Dendritic cell treated with granulocyte-macrophage colony-stimulating factor and Interleukin-4, amounts not matched to agents 40 ng/mL and 50 ng/mL, for 4 days (primary cell): ENCODE measurements around the gene ZNF674.
A peak's percentile ranks its signal among the peaks of the same experiment; 100 is the strongest.

Experiments
- H3K27ac Mint-ChIP-seq: one replicate; pipeline ENCODE4 v1.8.0; 2022; ENCODE audit warnings: mild to moderate bottlenecking, mixed read lengths
- H3K27me3 Mint-ChIP-seq: one replicate; pipeline ENCODE4 v1.8.0; 2022; ENCODE audit warnings: mild to moderate bottlenecking, mixed read lengths
- H3K36me3 Mint-ChIP-seq: one replicate; pipeline ENCODE4 v1.8.0; 2022; ENCODE audit warnings: low read depth, mixed read lengths
- H3K4me1 Mint-ChIP-seq: one replicate; pipeline ENCODE4 v1.8.0; 2022; ENCODE audit warnings: low read depth, mixed read lengths
- H3K4me3 Mint-ChIP-seq: one replicate; pipeline ENCODE4 v1.8.0; 2022; ENCODE audit warnings: mild to moderate bottlenecking, moderate library complexity, mixed read lengths
- H3K9me3 Mint-ChIP-seq: one replicate; pipeline ENCODE4 v1.8.0; 2022; ENCODE audit warnings: mixed read lengths
- intact Hi-C: fragments of 100-400 bp; cut with micrococcal nuclease; formaldehyde crosslinking; loops from one replicate; pipeline ENCODE4 v1.15.0; 2022

ZNF674 gene

DNA sequence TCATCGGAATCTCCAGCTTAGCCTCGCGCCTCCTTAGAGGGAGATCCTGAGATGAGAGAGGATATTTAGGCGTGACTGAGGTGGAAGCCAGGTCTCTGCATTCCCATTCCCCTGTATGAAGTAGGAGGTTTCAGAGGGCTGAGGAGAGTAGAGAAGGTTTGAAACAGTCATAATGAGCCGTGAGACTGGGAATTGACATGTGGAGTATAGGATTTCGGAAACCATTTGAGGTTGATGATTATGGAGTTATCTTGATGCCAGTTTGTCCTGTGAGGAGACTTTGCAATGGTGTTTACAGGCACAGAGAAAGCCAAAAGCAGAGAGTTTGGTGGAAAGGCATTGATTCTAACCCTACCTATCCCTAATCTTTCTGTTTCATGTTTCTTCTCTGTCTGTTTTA lies 30.4 kb upstream of the ZNF674 start:
- peaks cover 4% of the 10 kb centered on the region for H3K27me3 Mint-ChIP-seq
- H3K27ac Mint-ChIP-seq, result peak overlapping the region; percentile 48

DNA sequence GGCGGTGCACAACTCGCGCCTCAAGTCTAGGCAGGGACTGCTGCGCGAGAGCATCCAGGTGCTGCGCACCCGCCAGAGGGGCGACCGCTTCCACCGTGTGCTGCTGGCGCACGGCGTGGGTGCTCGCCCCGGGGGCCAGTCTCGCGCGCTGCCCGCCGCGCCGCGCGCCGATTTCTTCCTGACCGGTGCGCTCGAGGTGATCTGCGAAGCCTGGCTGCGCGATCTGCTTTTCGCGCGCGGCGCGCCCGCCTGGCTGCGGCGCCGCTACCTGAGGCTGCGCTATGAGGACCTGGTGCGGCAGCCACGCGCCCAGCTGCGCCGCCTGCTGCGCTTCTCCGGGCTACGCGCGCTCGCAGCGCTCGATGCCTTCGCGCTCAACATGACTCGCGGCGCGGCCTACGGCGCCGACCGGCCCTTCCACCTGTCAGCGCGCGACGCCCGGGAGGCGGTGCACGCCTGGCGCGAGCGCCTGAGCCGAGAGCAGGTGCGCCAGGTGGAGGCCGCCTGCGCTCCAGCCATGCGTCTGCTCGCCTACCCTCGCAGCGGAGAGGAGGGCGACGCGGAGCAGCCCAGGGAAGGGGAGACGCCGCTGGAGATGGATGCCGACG lies 29.7 kb upstream of the ZNF674 start:
- intact Hi-C loops, result loop anchor here (5.0 kb wide), 2 partner anchors 67 to 217 kb away; no protein-coding TSS in a partner anchor
- no peaks in the 10 kb centered on the region for H3K9me3 Mint-ChIP-seq
- peaks cover 10% of the 10 kb centered on the region for H3K36me3 Mint-ChIP-seq
- H3K4me1 Mint-ChIP-seq, result peaks cover 54% of the 10 kb centered on the region
- peak overlapping the region; percentile 84 for H3K4me3 Mint-ChIP-seq
- H3K27ac Mint-ChIP-seq, result peak overlapping the region; percentile 48
- H3K27me3 Mint-ChIP-seq, result peaks cover 4% of the 10 kb centered on the region

More for the DNA sequence above, 30.4 kb upstream of the ZNF674 start:
- H3K4me1 Mint-ChIP-seq, result peaks cover 54% of the 10 kb centered on the region
- peak overlapping the region; percentile 84 for H3K4me3 Mint-ChIP-seq
- H3K36me3 Mint-ChIP-seq, result peaks cover 10% of the 10 kb centered on the region
- intact Hi-C loops, result loop anchor here (5.0 kb wide), 2 partner anchors 67 to 217 kb away; no protein-coding TSS in a partner anchor
- no peaks in the 10 kb centered on the region for H3K9me3 Mint-ChIP-seq

GRCh38 chrX:46573892-46574773 lies 28.9 kb upstream of the ZNF674 start:
- Mint-ChIP-seq H3K4me3 (peak overlapping the region; percentile 84), H3K27me3 (peaks cover 4% of the 10 kb centered on the region), H3K27ac (peak overlapping the region; percentile 75), H3K4me1 (peaks cover 50% of the 10 kb centered on the region), H3K36me3 (peaks cover 10% of the 10 kb centered on the region), H3K9me3 (no peaks in the 10 kb centered on the region)
- intact Hi-C loops, result no loop called here

DNA sequence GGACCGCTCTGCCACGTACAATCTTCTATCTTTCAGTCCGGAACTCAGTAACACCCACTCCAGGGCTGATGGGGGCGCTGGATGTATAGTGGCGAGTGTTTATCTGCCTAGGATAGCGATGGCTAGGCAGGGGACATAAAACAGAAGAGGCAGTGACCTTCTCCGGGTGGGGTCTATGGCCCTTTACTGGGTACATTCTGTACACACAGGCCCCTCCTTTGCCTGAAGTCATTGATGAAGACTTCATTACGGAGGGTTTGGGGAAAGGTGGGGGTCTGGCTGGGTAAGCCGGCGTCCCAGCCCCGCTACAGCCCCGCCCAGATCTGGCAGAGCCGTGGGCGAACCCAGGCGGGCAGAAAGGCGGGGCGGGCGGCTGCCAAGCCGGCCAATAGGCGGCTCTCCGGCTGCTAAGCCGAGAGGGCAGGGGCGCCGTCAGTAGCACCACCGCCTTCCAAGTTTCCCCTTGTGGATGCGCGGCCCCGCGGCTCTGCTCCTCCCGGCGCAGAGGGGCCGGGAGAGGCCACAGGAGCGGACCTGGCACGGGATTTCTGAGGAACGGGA lies 28.2 kb upstream of the ZNF674 start, which contains the start of gene CHST7:
Gene CHST7 (plus strand): TSS at position 435 of the 561 bp plus-strand sequence. CDS start 167 bp downstream, outside the sequence.
- Mint-ChIP-seq H3K36me3 (peaks cover 8% of the 10 kb centered on the region), H3K27ac (peak within 1 kb of the TSS; percentile 75), H3K9me3 (no peaks in the 10 kb centered on the region), H3K27me3 (peaks cover 4% of the 10 kb centered on the region), H3K4me3 (peak within 1 kb of the TSS; percentile 84), H3K4me1 (peaks cover 46% of the 10 kb centered on the region)
- intact Hi-C loops, result no loop called here

GRCh38 chrX:46572340-46572936 lies 27.2 kb upstream of the ZNF674 start:
- no peaks in the 10 kb centered on the region for H3K9me3 Mint-ChIP-seq
- peaks cover 4% of the 10 kb centered on the region for H3K27me3 Mint-ChIP-seq
- intact Hi-C loops, result no loop called here
- H3K27ac Mint-ChIP-seq, result peak overlapping the region; percentile 35
- H3K4me3 Mint-ChIP-seq, result no peak overlapping the region
- H3K36me3 Mint-ChIP-seq, result no peaks in the 10 kb centered on the region
- peaks cover 36% of the 10 kb centered on the region for H3K4me1 Mint-ChIP-seq

- Mint-ChIP-seq H3K4me1 (peaks cover 30% of the 10 kb centered on the region), H3K4me3 (no peak overlapping the region), H3K9me3 (no peaks in the 10 kb centered on the region), H3K27ac (peak overlapping the region; percentile 35), H3K36me3 (no peaks in the 10 kb centered on the region), H3K27me3 (peaks cover 4% of the 10 kb centered on the region)
- intact Hi-C loops, result no loop called here
Measured at GRCh38 chrX:46571423-46572339, 26.5 kb upstream of the ZNF674 start.

DNA sequence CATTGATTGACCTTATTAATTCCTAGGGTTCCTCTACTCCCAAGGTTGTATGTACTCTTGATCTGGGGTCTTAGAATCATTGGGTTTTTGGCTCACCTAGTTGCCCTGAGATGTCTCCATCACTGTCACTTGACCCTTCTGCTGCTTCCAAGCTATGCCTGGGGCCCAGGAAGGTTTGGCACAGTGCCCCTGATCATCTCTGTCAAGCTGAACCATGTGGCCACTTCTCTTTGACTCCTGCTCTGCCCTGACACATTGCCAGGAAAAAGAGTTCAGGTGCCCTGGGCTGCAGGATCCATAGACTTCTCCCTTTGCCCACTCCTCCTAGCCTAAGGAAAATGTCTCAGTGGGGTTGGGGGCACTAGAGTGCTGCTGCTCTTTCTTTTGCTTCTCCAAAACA lies 24.4 kb upstream of the ZNF674 start:
- H3K36me3 Mint-ChIP-seq, result no peaks in the 10 kb centered on the region
- H3K4me1 Mint-ChIP-seq, result peaks cover 15% of the 10 kb centered on the region
- intact Hi-C loops, result no loop called here
- no peak overlapping the region for H3K4me3 Mint-ChIP-seq
- H3K27ac Mint-ChIP-seq, result no peak overlapping the region
- peaks cover 3% of the 10 kb centered on the region for H3K27me3 Mint-ChIP-seq
- H3K9me3 Mint-ChIP-seq, result no peaks in the 10 kb centered on the region

GRCh38 chrX:46567388-46567787 lies 22.2 kb upstream of the ZNF674 start:
- H3K27me3 Mint-ChIP-seq, result peaks cover 3% of the 10 kb centered on the region
- no peak overlapping the region for H3K27ac Mint-ChIP-seq
- intact Hi-C loops, result no loop called here

GRCh38 chrX:46561824-46562657 lies 16.8 kb upstream of the ZNF674 start:
- H3K27ac Mint-ChIP-seq, result peak overlapping the region; percentile 82
- no peak overlapping the region for H3K4me3 Mint-ChIP-seq
- H3K36me3 Mint-ChIP-seq, result no peaks in the 10 kb centered on the region
- H3K27me3 Mint-ChIP-seq, result no peaks in the 10 kb centered on the region
- H3K4me1 Mint-ChIP-seq, result peaks cover 20% of the 10 kb centered on the region
- intact Hi-C loops, result no loop called here
- H3K9me3 Mint-ChIP-seq, result no peaks in the 10 kb centered on the region

More at GRCh38 chrX:46567388-46567787, 22.2 kb upstream of the ZNF674 start:
- no peak overlapping the region for H3K4me3 Mint-ChIP-seq
- no peaks in the 10 kb centered on the region for H3K9me3 Mint-ChIP-seq
- H3K4me1 Mint-ChIP-seq, result peaks cover 14% of the 10 kb centered on the region
- no peaks in the 10 kb centered on the region for H3K36me3 Mint-ChIP-seq

DNA sequence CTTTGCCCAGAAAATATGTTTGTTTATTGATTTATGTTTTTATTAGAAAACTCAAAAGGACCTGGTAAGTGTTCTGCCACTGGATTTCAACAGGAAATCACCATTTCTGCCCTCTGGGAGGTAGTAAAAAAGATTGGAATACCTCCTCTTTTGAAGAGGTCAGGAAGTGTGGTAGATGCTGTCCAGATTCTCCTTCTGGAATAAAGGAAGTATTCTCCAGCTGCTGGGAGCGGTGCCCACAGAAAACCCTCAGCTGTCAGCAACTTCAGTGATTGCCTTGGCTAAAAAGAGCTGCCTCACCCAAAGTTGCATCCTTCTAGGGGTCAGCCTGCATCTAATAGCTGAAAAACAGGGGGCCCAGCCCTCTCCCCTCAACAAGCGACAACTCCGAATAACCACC lies 13.8 kb upstream of the ZNF674 start:
- intact Hi-C loops, result loop anchor here (5.0 kb wide), 1 partner anchor 198 kb away; the partner anchor contains the start of gene SLC9A7
- no peak overlapping the region for H3K27ac Mint-ChIP-seq
- H3K9me3 Mint-ChIP-seq, result no peaks in the 10 kb centered on the region
- H3K4me1 Mint-ChIP-seq, result peaks cover 20% of the 10 kb centered on the region
- no peak overlapping the region for H3K4me3 Mint-ChIP-seq
- no peaks in the 10 kb centered on the region for H3K36me3 Mint-ChIP-seq
- no peaks in the 10 kb centered on the region for H3K27me3 Mint-ChIP-seq

DNA sequence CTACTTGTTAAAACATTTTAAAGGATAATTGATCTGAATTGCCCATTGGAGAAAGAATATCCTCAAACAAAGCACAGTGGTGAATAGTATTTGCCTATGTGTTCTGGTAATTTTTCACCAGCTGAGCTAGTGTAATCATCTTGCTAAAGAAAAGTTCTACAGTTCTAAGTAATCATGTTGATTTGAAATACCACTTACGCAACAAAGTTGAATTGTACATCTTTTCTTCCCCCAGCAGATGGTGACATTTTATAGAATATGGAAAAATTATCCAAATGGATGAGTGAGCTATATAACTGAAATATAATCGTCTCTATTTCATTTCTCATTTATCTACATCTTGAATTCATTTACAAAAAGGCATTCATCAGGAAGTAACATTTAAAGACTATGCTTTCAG lies 9.7 kb upstream of the ZNF674 start:
- H3K9me3 Mint-ChIP-seq, result no peaks in the 10 kb centered on the region
- no peak overlapping the region for H3K27ac Mint-ChIP-seq
- H3K36me3 Mint-ChIP-seq, result peaks cover 8% of the 10 kb centered on the region
- intact Hi-C loops, result loop anchor here (1.0 to 5.0 kb wide), 3 partner anchors 131 to 242 kb away; partner anchors contain the start of gene SLC9A7
- H3K27me3 Mint-ChIP-seq, result no peaks in the 10 kb centered on the region
- H3K4me3 Mint-ChIP-seq, result no peak overlapping the region
- H3K4me1 Mint-ChIP-seq, result no peaks in the 10 kb centered on the region

DNA sequence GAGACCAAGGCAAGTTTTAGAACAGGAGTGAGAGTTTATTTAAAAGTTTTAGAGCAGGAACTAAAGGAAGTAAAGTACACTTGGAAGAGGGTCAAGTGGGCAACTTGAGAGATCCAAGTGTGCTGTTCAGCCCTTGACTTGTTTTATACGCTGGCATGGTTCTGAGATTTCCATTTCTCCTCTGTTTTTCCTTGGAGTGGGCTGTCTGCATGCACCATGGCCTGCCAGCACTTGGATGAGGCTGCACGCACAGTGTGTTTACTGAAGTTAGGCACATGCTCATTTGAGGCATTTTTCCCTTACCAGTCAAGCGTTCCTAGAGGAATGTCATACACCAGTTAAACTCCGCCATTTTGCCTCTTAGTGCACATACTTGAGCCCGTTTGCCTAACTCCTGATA lies 8.7 kb upstream of the ZNF674 start:
- no peak overlapping the region for H3K4me3 Mint-ChIP-seq
- intact Hi-C loops, result loop anchor here (2.0 kb wide), 1 partner anchor 243 kb away; no protein-coding TSS in a partner anchor
- H3K9me3 Mint-ChIP-seq, result no peaks in the 10 kb centered on the region
- peaks cover 10% of the 10 kb centered on the region for H3K36me3 Mint-ChIP-seq
- no peaks in the 10 kb centered on the region for H3K4me1 Mint-ChIP-seq
- no peaks in the 10 kb centered on the region for H3K27me3 Mint-ChIP-seq
- no peak overlapping the region for H3K27ac Mint-ChIP-seq
